ENCODE data around the gene GALNT3. TPM values are rescaled to one million over a fixed set of nuclear protein-coding genes. Genes with fewer than 3 reads are reported as not detected.

Gene GALNT3
- polyA plus RNA-seq, 3 donors = 5.5 to 8.3 (median 7.5) TPM

DNA sequence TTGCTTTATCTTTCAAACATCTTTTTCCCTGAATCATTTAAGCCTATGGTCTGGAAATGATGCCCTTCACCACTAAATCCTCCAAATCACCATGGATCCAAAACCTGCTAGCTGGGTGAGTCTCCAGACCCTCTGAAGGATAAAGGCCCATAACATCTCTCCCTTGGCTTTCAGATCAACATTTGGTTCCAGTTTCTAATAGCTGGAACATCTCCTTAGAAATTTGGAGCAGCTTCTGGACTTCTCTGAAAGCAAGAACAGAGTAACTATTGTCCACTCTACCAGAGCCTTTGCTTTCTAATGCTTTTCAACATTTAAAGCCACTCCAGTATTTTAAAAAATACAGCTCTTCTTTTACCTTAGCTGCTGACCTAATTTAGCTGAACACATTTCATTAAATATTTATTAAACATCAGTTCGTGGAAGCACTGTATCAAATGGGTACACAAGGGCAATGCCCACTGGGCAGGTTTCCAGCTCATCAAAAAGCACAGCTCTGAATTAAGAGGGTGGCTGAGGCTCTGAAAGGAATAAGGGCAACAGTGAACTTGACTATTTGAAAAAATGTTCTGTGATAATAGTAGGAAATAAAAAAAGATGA is 75.3 kb downstream of the GALNT3 start:
- Histone ChIP-seq H3K4me2 (replicated peaks; ENCODE audit: extremely low read depth, low read length, poor library complexity, severe bottlenecking) (no peak overlapping the region), H3K79me2 (ENCODE audit: insufficient read depth, low read length) (no peaks in the 10 kb centered on the region), H3K9me3 (replicated peaks in 1 of 2; ENCODE audit: control insufficient read depth in 1 of 2, insufficient read depth in 1 of 2, low read length in 2 of 2) (no peaks in the 10 kb centered on the region), H2AFZ (ENCODE audit: insufficient read depth, low read depth, low read length, poor library complexity, severe bottlenecking) (no peak overlapping the region), H3K9ac (ENCODE audit: insufficient read depth, low read length, poor library complexity, severe bottlenecking) (no peak overlapping the region), H3K27me3 (ENCODE audit: control insufficient read depth in 2 of 2, insufficient read depth in 2 of 2, low read length in 2 of 2) (no peaks in the 10 kb centered on the region), H3K4me3 (replicated peaks in 1 of 3; ENCODE audit: low read depth in 2 of 3, low read length in 3 of 3) (no peak overlapping the region), H3K27ac (ENCODE audit: low read depth in 1 of 2, low read length in 2 of 2) (no peak overlapping the region), H3K36me3 (replicated peaks in 1 of 2; ENCODE audit: control insufficient read depth in 1 of 2, insufficient read depth in 2 of 2, low read length in 2 of 2) (no peaks in the 10 kb centered on the region), H4K20me1 (ENCODE audit: insufficient read depth, low read length) (no peaks in the 10 kb centered on the region), H3K4me1 (ENCODE audit: control insufficient read depth in 1 of 2, insufficient read depth in 2 of 2, low read length in 2 of 2) (no peaks in the 10 kb centered on the region)
- Mint-ChIP-seq H3K27ac (no peak overlapping the region), H3K27me3 (ENCODE audit: low read depth in 3 of 3) (peaks cover 0 to 3% (median under 1%) of the 10 kb centered on the region in 3 donors), H3K36me3 (no peaks in the 10 kb centered on the region), H3K9me3 (peaks cover 1 to 8% (median 6%) of the 10 kb centered on the region in 7 donors), H3K4me3 (no peak overlapping the region), H3K4me1 (no peaks in the 10 kb centered on the region)
- no peak for DNase-seq
- intact Hi-C loops (cut with micrococcal nuclease) = no loop called here
- WGBS (ENCODE audit: insufficient coverage) = 100% methylated on average over 1 of the region's 1 CpG
- TF ChIP-seq, protein P1, sequence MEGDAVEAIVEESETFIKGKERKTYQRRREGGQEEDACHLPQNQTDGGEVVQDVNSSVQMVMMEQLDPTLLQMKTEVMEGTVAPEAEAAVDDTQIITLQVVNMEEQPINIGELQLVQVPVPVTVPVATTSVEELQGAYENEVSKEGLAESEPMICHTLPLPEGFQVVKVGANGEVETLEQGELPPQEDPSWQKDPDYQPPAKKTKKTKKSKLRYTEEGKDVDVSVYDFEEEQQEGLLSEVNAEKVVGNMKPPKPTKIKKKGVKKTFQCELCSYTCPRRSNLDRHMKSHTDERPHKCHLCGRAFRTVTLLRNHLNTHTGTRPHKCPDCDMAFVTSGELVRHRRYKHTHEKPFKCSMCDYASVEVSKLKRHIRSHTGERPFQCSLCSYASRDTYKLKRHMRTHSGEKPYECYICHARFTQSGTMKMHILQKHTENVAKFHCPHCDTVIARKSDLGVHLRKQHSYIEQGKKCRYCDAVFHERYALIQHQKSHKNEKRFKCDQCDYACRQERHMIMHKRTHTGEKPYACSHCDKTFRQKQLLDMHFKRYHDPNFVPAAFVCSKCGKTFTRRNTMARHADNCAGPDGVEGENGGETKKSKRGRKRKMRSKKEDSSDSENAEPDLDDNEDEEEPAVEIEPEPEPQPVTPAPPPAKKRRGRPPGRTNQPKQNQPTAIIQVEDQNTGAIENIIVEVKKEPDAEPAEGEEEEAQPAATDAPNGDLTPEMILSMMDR (IDR thresholded peaks at IDR 0.05) = no peak

DNA sequence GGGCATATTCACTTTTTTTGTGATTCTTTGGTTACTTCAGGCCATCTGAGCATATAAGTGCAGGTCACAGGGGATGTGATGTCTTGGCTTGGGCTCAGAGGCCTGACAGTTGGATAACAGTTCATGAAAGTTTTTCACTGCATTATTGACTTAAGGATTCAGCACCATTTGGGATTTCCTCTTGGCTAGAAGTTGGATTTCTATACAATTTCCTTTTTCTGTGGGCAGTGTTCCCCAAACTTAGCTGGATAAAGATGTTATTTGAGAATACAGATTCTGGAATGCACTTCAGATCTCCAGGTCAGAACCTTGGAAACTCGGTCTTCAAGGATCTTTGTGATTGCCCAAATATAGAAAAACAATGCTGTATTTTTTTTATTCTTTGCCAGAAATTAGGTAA is 78.0 kb downstream of the GALNT3 start:
- Histone ChIP-seq H4K20me1 (ENCODE audit: insufficient read depth, low read length) (no peaks in the 10 kb centered on the region), H3K79me2 (ENCODE audit: insufficient read depth, low read length) (no peaks in the 10 kb centered on the region), H3K36me3 (replicated peaks in 1 of 2; ENCODE audit: control insufficient read depth in 1 of 2, insufficient read depth in 2 of 2, low read length in 2 of 2) (no peaks in the 10 kb centered on the region), H3K4me2 (replicated peaks; ENCODE audit: extremely low read depth, low read length, poor library complexity, severe bottlenecking) (no peak overlapping the region), H3K9ac (ENCODE audit: insufficient read depth, low read length, poor library complexity, severe bottlenecking) (no peak overlapping the region), H3K4me1 (ENCODE audit: control insufficient read depth in 1 of 2, insufficient read depth in 2 of 2, low read length in 2 of 2) (no peaks in the 10 kb centered on the region), H3K27ac (ENCODE audit: low read depth in 1 of 2, low read length in 2 of 2) (no peak overlapping the region), H3K27me3 (ENCODE audit: control insufficient read depth in 2 of 2, insufficient read depth in 2 of 2, low read length in 2 of 2) (no peaks in the 10 kb centered on the region), H3K4me3 (replicated peaks in 1 of 3; ENCODE audit: low read depth in 2 of 3, low read length in 3 of 3) (no peak overlapping the region), H2AFZ (ENCODE audit: insufficient read depth, low read depth, low read length, poor library complexity, severe bottlenecking) (no peak overlapping the region), H3K9me3 (replicated peaks in 1 of 2; ENCODE audit: control insufficient read depth in 1 of 2, insufficient read depth in 1 of 2, low read length in 2 of 2) (no peaks in the 10 kb centered on the region)
- no peaks in the 10 kb centered on the region for H3K4me1 Mint-ChIP-seq
- intact Hi-C loops (cut with micrococcal nuclease) = no loop called here
- no CpG with 5 or more reads among the region's 1 CpG for WGBS (ENCODE audit: insufficient coverage)
- H3K4me3 Mint-ChIP-seq = no peak overlapping the region
- no peak for DNase-seq
- TF ChIP-seq, protein P1 (IDR thresholded peaks at IDR 0.05) = no peak
- peaks cover 0 to 3% (median 0%) of the 10 kb centered on the region in 3 donors for H3K27me3 Mint-ChIP-seq (ENCODE audit: low read depth in 3 of 3)
- H3K36me3 Mint-ChIP-seq = no peaks in the 10 kb centered on the region
- no peak overlapping the region for H3K27ac Mint-ChIP-seq
- H3K9me3 Mint-ChIP-seq = peaks cover 1 to 8% (median 6%) of the 10 kb centered on the region in 7 donors
